CD8-positive, alpha-beta memory T cell (primary cell): Measurements from ENCODE around the gene RPA3. TPM values are rescaled to one million over a fixed set of nuclear protein-coding genes. Genes with fewer than 3 reads are reported as not detected.
A peak's percentile ranks its signal among the peaks of the same experiment; 100 is the strongest.

ENCODE experiments used
- CTCF ChIA-PET: fragments of 350-600 bp; sonication (Branson Sonifier 250); formaldehyde crosslinking; loops from one replicate; lab custom pipeline; 2021; ENCODE audit warnings: antibody characterized with exemption; lab: Charles Lee
- POLR2A ChIA-PET: fragments of 350-600 bp; sonication (Branson Sonifier 250); formaldehyde crosslinking; loops from one replicate; lab custom pipeline; 2021; ENCODE audit warnings: antibody characterized with exemption; lab: Charles Lee
- DNase-seq, 5 donors: peaks; one replicate each; pipeline versions ENCODE4 v3.0.0 to v3.0.0-alpha.2; 2020 to 2022; ENCODE audit warnings: mixed read lengths in 1 of 5
- H3K27ac ChIP-seq: one replicate; pipeline ENCODE4 v1.7.0; 2013; ENCODE audit warnings: low read depth, mild to moderate bottlenecking, low read length, moderate library complexity
- H3K27me3 ChIP-seq: 2 replicates; pipeline ENCODE4 v1.7.0; 2013; ENCODE audit warnings: low read length, mild to moderate bottlenecking; ENCODE audit not compliant: insufficient read depth, poor library complexity, severe bottlenecking
- H3K36me3 ChIP-seq: 2 replicates; pipeline ENCODE4 v1.7.0; 2013; ENCODE audit warnings: mild to moderate bottlenecking, low read length, moderate library complexity; ENCODE audit not compliant: insufficient read depth
- H3K4me1 ChIP-seq: 2 replicates; pipeline ENCODE4 v1.7.0; 2013; ENCODE audit warnings: mild to moderate bottlenecking, low read length, moderate library complexity; ENCODE audit not compliant: insufficient read depth
- H3K4me3 ChIP-seq: 2 replicates; pipeline ENCODE4 v1.7.0; 2013; ENCODE audit warnings: mild to moderate bottlenecking, low read length
- H3K9me3 ChIP-seq: 2 replicates; pipeline ENCODE4 v1.7.0; 2013; ENCODE audit warnings: mild to moderate bottlenecking, low read length
- H3K27ac Mint-ChIP-seq, 8 donors: one replicate each; pipeline ENCODE4 v1.8.0; 2020 to 2021; ENCODE audit warnings: mixed read lengths in 8 of 8, mild to moderate bottlenecking in 6 of 8, inconsistent platforms in 3 of 8, moderate library complexity in 3 of 8
- H3K27me3 Mint-ChIP-seq, 2 donors: one replicate each; pipeline ENCODE4 v1.8.0; 2020 to 2021; ENCODE audit warnings: mixed read lengths in 2 of 2, mild to moderate bottlenecking in 1 of 2, moderate library complexity in 1 of 2
- H3K36me3 Mint-ChIP-seq, 3 donors: one replicate each; pipeline ENCODE4 v1.8.0; 2020 to 2021; ENCODE audit warnings: mixed read lengths in 3 of 3, inconsistent platforms in 1 of 3, mild to moderate bottlenecking in 1 of 3
- H3K4me1 Mint-ChIP-seq, 3 donors: one replicate each; pipeline ENCODE4 v1.8.0; 2020 to 2021; ENCODE audit warnings: mixed read lengths in 3 of 3, inconsistent platforms in 1 of 3, mild to moderate bottlenecking in 1 of 3
- H3K4me3 Mint-ChIP-seq, 7 donors: one replicate each; pipeline ENCODE4 v1.8.0; 2020 to 2021; ENCODE audit warnings: mixed read lengths in 7 of 7, mild to moderate bottlenecking in 6 of 7, moderate library complexity in 4 of 7, inconsistent platforms in 2 of 7
- H3K9me3 Mint-ChIP-seq, 5 donors: one replicate each; pipeline ENCODE4 v1.8.0; 2020 to 2022; ENCODE audit warnings: mixed read lengths in 5 of 5, mild to moderate bottlenecking in 3 of 5, moderate library complexity in 2 of 5, inconsistent platforms in 1 of 5
- polyA plus RNA-seq: library from polyadenylated mRNA; unstranded; fragments of 300-500 nt; fragmentation: Illumina TruSeq; gene quantifications from one replicate; pipeline ENCODE4 v1.2.3, GENCODE V29; 2021
- total RNA-seq, 2 experiments: library from RNA; stranded (reverse); gene quantifications; one replicate each; pipeline ENCODE4 v1.2.3, GENCODE V29; 2021

RPA3 gene
- total and polyA plus RNA-seq, 3 experiments from 2014 or later: 94.9 to 149 (median 145) TPM

GRCh38 chr7:7630626-7631329 lies 87.6 kb downstream of the RPA3 start:
- POLR2A ChIA-PET: no interaction called here
- H3K36me3 Mint-ChIP-seq: peaks cover 0 to 9% (median 4%) of the 10 kb centered on the region in 3 donors
- no peaks in the 10 kb centered on the region for H3K9me3 ChIP-seq

GRCh38 chr7:7628476-7628875 lies 89.9 kb downstream of the RPA3 start:
- Mint-ChIP-seq H3K27ac (no peak overlapping the region), H3K36me3 (peaks cover 0 to 4% (median 0%) of the 10 kb centered on the region in 3 donors), H3K9me3 (peaks cover 0 to 5% (median 3%) of the 10 kb centered on the region in 5 donors), H3K4me1 (no peaks in the 10 kb centered on the region), H3K27me3 (peaks cover 9 to 16% of the 10 kb centered on the region in 2 donors), H3K4me3 (no peak overlapping the region)
- DNase-seq: no peak
- Histone ChIP-seq H3K27me3 (no peaks in the 10 kb centered on the region), H3K4me1 (no peaks in the 10 kb centered on the region), H3K27ac (no peak overlapping the region), H3K36me3 (no peaks in the 10 kb centered on the region), H3K9me3 (no peaks in the 10 kb centered on the region), H3K4me3 (no peak overlapping the region)
- CTCF ChIA-PET: interaction anchor here (1.6 kb wide), 1 partner anchor 11 kb away, joined by 3 read pairs; no protein-coding TSS in a partner anchor
- POLR2A ChIA-PET: no interaction called here

More at GRCh38 chr7:7630626-7631329, 87.6 kb downstream of the RPA3 start:
- Histone ChIP-seq H3K27me3 (no peaks in the 10 kb centered on the region), H3K27ac (no peak overlapping the region), H3K36me3 (peaks cover 3% of the 10 kb centered on the region), H3K4me3 (no peak overlapping the region), H3K4me1 (no peaks in the 10 kb centered on the region)
- Mint-ChIP-seq H3K27me3 (peaks cover 5 to 14% of the 10 kb centered on the region in 2 donors), H3K27ac (no peak overlapping the region), H3K9me3 (peaks cover 0 to 5% (median 3%) of the 10 kb centered on the region in 5 donors), H3K4me1 (no peaks in the 10 kb centered on the region), H3K4me3 (no peak overlapping the region)
- no peak for DNase-seq
- CTCF ChIA-PET: no interaction called here

DNA sequence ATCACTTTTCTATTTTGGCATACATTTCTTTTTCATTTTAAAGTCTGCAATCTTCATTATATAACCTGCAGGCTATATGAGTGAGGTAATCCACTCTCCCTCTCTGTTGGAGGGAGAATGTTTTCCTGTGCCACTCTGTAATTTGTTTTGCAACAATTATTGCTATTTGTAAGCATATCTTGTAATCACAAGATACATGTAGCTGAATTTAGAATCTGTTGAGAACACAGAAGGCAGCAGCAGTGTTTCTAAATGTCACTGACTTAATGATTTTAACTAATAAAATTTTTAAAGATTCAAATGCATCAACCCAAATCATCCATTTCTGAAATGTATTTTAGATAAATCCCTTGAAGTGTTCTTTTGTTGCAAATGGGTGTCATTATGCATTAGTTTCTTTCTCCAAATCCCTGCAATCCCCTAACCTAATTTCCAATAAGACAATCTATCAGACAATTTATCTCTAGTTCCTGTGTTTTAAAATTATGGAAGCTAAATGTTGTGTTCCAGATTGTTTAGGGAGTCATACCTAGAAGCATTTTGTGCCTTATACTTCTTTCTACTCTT lies 97.7 kb downstream of the RPA3 start:
- Mint-ChIP-seq H3K27me3 (peaks cover 2 to 3% of the 10 kb centered on the region in 2 donors), H3K4me1 (peaks cover 0 to 5% (median 2%) of the 10 kb centered on the region in 3 donors), H3K9me3 (no peaks in the 10 kb centered on the region), H3K36me3 (no peaks in the 10 kb centered on the region), H3K4me3 (no peak overlapping the region), H3K27ac (no peak overlapping the region)
- ChIA-PET POLR2A (no interaction called here), CTCF (no interaction called here)
- no peaks in the 10 kb centered on the region for H3K27me3 ChIP-seq
- no peaks in the 10 kb centered on the region for H3K36me3 ChIP-seq
- no peak for DNase-seq
- no peaks in the 10 kb centered on the region for H3K4me1 ChIP-seq
- no peak overlapping the region for H3K4me3 ChIP-seq
- no peak overlapping the region for H3K27ac ChIP-seq
- H3K9me3 ChIP-seq: no peaks in the 10 kb centered on the region

DNA sequence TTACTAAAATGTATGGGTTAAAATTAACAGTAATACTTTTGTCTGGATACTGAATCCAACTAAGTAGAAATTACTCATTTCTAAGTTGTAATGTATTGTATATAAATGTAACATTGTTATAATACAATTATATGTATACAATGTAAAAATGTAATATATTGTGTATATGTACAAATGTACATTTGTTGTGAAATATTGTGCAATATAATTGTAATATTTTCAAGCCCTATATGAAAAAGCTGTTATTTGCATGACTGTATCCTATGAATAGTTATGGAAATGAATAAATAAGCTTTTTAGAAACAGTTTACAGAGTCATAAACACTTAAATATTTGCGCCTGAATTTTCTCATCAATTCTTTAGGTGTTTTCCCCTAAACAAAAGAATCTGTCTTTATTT lies 98.2 kb downstream of the RPA3 start:
- ChIA-PET CTCF (no interaction called here), POLR2A (no interaction called here)
- H3K36me3 Mint-ChIP-seq: no peaks in the 10 kb centered on the region
- Histone ChIP-seq H3K9me3 (no peaks in the 10 kb centered on the region), H3K27me3 (no peaks in the 10 kb centered on the region), H3K36me3 (no peaks in the 10 kb centered on the region), H3K4me3 (no peak overlapping the region), H3K27ac (no peak overlapping the region), H3K4me1 (no peaks in the 10 kb centered on the region)
- H3K27ac Mint-ChIP-seq: no peak overlapping the region
- H3K9me3 Mint-ChIP-seq: no peaks in the 10 kb centered on the region
- peaks cover 0 to 5% (median 2%) of the 10 kb centered on the region in 3 donors for H3K4me1 Mint-ChIP-seq
- peaks cover 0 to 2% of the 10 kb centered on the region in 2 donors for H3K27me3 Mint-ChIP-seq
- no peak for DNase-seq
- no peak overlapping the region for H3K4me3 Mint-ChIP-seq

DNA sequence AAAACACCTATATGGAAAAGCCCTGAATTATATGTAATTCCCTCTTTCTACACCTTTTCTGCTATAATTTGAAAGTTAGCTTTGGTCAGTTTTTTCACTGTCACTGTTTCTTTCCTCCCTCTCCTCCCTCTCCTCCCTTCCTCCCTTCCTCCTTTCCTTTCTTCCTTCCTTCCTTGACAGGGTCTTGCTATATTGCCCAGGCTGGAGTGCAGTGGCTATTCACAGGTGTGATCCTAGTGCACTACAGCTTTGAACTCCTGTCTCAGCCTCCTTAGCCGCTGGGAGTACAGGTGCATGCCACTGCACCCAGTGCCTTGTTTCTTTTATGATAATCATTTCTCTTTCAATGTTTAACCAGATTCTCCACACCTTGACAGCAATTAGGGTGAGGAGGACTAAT lies 100.0 kb downstream of the RPA3 start:
- Histone ChIP-seq H3K27me3 (no peaks in the 10 kb centered on the region), H3K9me3 (no peaks in the 10 kb centered on the region), H3K4me3 (no peak overlapping the region), H3K27ac (no peak overlapping the region), H3K4me1 (no peaks in the 10 kb centered on the region), H3K36me3 (no peaks in the 10 kb centered on the region)
- no peaks in the 10 kb centered on the region for H3K9me3 Mint-ChIP-seq
- H3K27ac Mint-ChIP-seq: no peak overlapping the region
- no peak overlapping the region for H3K4me3 Mint-ChIP-seq
- CTCF ChIA-PET: interaction anchor here (0.8 kb wide), 1 partner anchor 23 kb away, joined by 3 read pairs; no protein-coding TSS in a partner anchor
- H3K4me1 Mint-ChIP-seq: peaks cover 0 to 5% (median 2%) of the 10 kb centered on the region in 3 donors
- no peaks in the 10 kb centered on the region for H3K36me3 Mint-ChIP-seq
- no peak for DNase-seq
- POLR2A ChIA-PET: no interaction called here
- no peaks in the 10 kb centered on the region for H3K27me3 Mint-ChIP-seq

DNA sequence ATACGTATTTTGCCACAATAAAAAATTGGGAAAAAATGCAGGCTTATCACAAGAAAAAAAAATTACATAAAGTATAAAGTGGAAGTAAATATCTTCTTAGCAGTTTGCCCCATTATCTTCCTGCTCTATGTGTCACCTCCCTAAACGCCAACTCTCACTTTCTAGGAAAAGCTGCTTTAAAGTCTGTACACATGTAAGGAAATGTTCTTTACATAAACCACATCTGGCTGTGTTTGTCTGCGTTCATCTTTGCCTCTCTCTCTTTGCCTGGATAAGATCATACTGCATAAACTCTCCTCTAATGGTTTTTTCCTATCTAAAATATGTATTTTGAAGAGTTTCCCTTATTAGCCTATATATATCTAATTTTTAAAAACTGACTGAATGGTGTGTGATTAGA lies 100.9 kb downstream of the RPA3 start:
- Histone ChIP-seq H3K27ac (peak overlapping the region; percentile 4), H3K9me3 (no peaks in the 10 kb centered on the region), H3K4me1 (no peaks in the 10 kb centered on the region), H3K36me3 (no peaks in the 10 kb centered on the region), H3K4me3 (no peak overlapping the region), H3K27me3 (no peaks in the 10 kb centered on the region)
- H3K36me3 Mint-ChIP-seq: no peaks in the 10 kb centered on the region
- H3K9me3 Mint-ChIP-seq: no peaks in the 10 kb centered on the region
- H3K27me3 Mint-ChIP-seq: no peaks in the 10 kb centered on the region
- H3K4me1 Mint-ChIP-seq: peaks cover 0 to 5% (median 2%) of the 10 kb centered on the region in 3 donors
- no peak overlapping the region for H3K27ac Mint-ChIP-seq
- POLR2A ChIA-PET: no interaction called here
- H3K4me3 Mint-ChIP-seq: no peak overlapping the region
- DNase-seq: no peak
- CTCF ChIA-PET: no interaction called here

GRCh38 chr7:7614018-7614741 lies 104.2 kb downstream of the RPA3 start:
- H3K27ac Mint-ChIP-seq: no peak overlapping the region

GRCh38 chr7:7613210-7613609 lies 105.2 kb downstream of the RPA3 start:
- no peaks in the 10 kb centered on the region for H3K27me3 ChIP-seq
- no peaks in the 10 kb centered on the region for H3K9me3 Mint-ChIP-seq

More at GRCh38 chr7:7614018-7614741, 104.2 kb downstream of the RPA3 start:
- H3K4me1 ChIP-seq: no peaks in the 10 kb centered on the region
- H3K27ac ChIP-seq: no peak overlapping the region
- H3K27me3 ChIP-seq: no peaks in the 10 kb centered on the region
- H3K36me3 ChIP-seq: no peaks in the 10 kb centered on the region
- no peaks in the 10 kb centered on the region for H3K9me3 Mint-ChIP-seq
- peaks cover 0 to 5% (median 2%) of the 10 kb centered on the region in 3 donors for H3K4me1 Mint-ChIP-seq
- no peak overlapping the region for H3K4me3 Mint-ChIP-seq
- DNase-seq: no peak
- H3K27me3 Mint-ChIP-seq: no peaks in the 10 kb centered on the region
- H3K9me3 ChIP-seq: no peaks in the 10 kb centered on the region
- peaks cover 0 to 6% (median 5%) of the 10 kb centered on the region in 3 donors for H3K36me3 Mint-ChIP-seq
- POLR2A ChIA-PET: no interaction called here
- no peak overlapping the region for H3K4me3 ChIP-seq
- CTCF ChIA-PET: no interaction called here

More at GRCh38 chr7:7613210-7613609, 105.2 kb downstream of the RPA3 start:
- Histone ChIP-seq H3K4me3 (no peak overlapping the region), H3K4me1 (no peaks in the 10 kb centered on the region), H3K36me3 (no peaks in the 10 kb centered on the region), H3K27ac (no peak overlapping the region), H3K9me3 (no peaks in the 10 kb centered on the region)
- no peak for DNase-seq
- Mint-ChIP-seq H3K27me3 (no peaks in the 10 kb centered on the region), H3K36me3 (peaks cover 0 to 7% (median 6%) of the 10 kb centered on the region in 3 donors), H3K4me3 (no peak overlapping the region), H3K27ac (no peak overlapping the region), H3K4me1 (peaks cover 0 to 5% (median 2%) of the 10 kb centered on the region in 3 donors)
- ChIA-PET POLR2A (no interaction called here), CTCF (no interaction called here)
